GM12892 (cell line): ENCODE results near the gene FAM20C.

Experiments
- POLR2A ChIP-seq: IDR thresholded peaks from 2 replicates; pipeline ENCODE4 v1.6.1; 2011; ENCODE audit warnings: low read depth, low read length, control low read depth
- POLR2AphosphoS5 ChIP-seq: IDR thresholded peaks from 2 replicates; pipeline ENCODE4 v1.6.1; 2011; ENCODE audit warnings: low read depth, low read length, control low read depth
- TAF1 ChIP-seq: IDR thresholded peaks from 2 replicates; pipeline ENCODE4 v1.6.1; 2011; ENCODE audit warnings: low read depth, mild to moderate bottlenecking, control low read depth, low read length, borderline replicate concordance

GRCh38 chr7:211715-212058, 19.3 kb downstream of the FAM20C start:
- TF ChIP-seq POLR2A = no peak
- TF ChIP-seq TAF1 = no peak
- no peak for TF ChIP-seq POLR2AphosphoS5
